Measurements from ENCODE around the gene CSPG4.

GRCh38 chr15:75662823-75663519, 49.7 kb downstream of the CSPG4 start:
- TF ChIP-seq POLR2A (IDR thresholded peaks at IDR 0.05; ENCODE audit: low read depth, low read length) (no peak), POLR2AphosphoS5 (IDR thresholded peaks at IDR 0.05; ENCODE audit: insufficient read depth, low read depth, low read length) (no peak), CTCF (IDR thresholded peaks at IDR 0.05; ENCODE audit: extremely low read depth in 1 of 2, insufficient read depth in 1 of 2, low read depth in 1 of 2, low read length in 2 of 2) (no peak), JUN (IDR thresholded peaks at IDR 0.05; ENCODE audit: borderline replicate concordance, insufficient read depth, insufficient read length, low read depth) (no peak), EZH2 (IDR thresholded peaks at IDR 0.05; ENCODE audit: borderline replicate concordance, low read depth, low read length, severe bottlenecking) (no peak), MAX (IDR thresholded peaks at IDR 0.05; ENCODE audit: insufficient read depth, insufficient read length) (no peak), MYC (IDR thresholded peaks at IDR 0.05; ENCODE audit: low read depth, low read length) (no peak), GATA2 (IDR thresholded peaks at IDR 0.05; ENCODE audit: insufficient read depth, insufficient read length, low read depth, low read length) (no peak), FOS (IDR thresholded peaks at IDR 0.05; ENCODE audit: borderline replicate concordance, insufficient read depth, low read length) (no peak)
